ENCODE data around the gene TMEM245.

GRCh38 chr9:109060191-109060590, 59.6 kb downstream of the TMEM245 start:
- TF ChIP-seq EZH2phosphoT487 (IDR thresholded peaks at IDR 0.05; ENCODE audit: borderline replicate concordance, low read length) (no peak), CTCF (IDR thresholded peaks at IDR 0.05; ENCODE audit: low read depth, low read length, poor library complexity, severe bottlenecking) (no peak)

Measured in DOHH2 (cell line).